GM12873 (cell line): ENCODE measurements around the gene ARGLU1.

Experiments
- TF ChIP-seq, protein P1 (sequence below): IDR thresholded peaks from 2 replicates; pipeline ENCODE4 v1.5.1; 2012; ENCODE audit warnings: low read depth, mild to moderate bottlenecking, moderate library complexity, low read length, control low read depth; ENCODE audit not compliant: insufficient read depth; ENCODE audit errors: missing control alignments

The ARGLU1 gene

DNA sequence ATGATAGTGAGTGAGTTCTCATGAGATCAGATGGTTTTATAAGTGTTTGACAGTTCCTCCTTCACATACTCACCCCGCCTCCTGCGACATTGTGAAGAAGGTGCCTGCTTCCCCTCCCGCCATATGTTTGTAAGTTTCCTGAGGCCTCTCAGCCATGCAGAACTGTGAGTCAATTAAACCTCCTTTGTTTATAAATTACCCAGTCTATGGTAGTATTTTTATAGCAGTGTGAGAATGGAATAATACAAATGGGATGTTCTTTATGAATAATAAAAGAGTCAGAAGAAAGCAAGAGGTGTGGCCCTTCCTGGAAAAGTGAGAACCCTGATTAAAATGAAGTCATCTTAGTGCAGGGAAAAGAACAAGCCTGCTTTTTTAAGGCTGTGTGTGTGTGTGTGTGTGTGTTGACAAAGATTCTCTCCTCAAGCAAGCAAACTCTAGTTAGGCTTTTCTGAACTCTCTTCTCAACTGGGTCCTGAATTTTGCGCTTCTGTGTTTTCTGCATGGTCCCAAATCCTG is 18.8 kb upstream of the ARGLU1 start:
- TF ChIP-seq, protein P1, sequence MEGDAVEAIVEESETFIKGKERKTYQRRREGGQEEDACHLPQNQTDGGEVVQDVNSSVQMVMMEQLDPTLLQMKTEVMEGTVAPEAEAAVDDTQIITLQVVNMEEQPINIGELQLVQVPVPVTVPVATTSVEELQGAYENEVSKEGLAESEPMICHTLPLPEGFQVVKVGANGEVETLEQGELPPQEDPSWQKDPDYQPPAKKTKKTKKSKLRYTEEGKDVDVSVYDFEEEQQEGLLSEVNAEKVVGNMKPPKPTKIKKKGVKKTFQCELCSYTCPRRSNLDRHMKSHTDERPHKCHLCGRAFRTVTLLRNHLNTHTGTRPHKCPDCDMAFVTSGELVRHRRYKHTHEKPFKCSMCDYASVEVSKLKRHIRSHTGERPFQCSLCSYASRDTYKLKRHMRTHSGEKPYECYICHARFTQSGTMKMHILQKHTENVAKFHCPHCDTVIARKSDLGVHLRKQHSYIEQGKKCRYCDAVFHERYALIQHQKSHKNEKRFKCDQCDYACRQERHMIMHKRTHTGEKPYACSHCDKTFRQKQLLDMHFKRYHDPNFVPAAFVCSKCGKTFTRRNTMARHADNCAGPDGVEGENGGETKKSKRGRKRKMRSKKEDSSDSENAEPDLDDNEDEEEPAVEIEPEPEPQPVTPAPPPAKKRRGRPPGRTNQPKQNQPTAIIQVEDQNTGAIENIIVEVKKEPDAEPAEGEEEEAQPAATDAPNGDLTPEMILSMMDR = no peak

DNA sequence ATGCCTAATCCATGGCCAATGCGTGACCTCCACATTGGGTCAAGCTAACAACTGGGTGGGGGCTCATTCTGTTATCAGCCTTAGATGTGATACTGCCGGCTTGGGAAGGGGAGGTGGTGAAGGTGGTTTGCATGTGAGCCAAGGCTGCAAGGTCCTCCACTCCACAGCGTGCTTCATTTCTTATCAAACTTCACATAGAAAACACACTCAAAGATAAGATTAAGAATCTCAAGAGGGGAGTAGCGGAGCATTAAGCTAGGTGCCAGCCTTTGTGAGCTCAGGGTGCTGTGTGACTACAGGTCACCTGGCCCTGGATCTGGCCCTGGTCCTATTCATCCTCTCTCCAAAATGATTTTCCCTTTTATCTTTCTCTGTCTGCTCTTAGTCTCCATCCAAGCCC is 13.3 kb upstream of the ARGLU1 start:
- TF ChIP-seq, protein P1 = no peak

DNA sequence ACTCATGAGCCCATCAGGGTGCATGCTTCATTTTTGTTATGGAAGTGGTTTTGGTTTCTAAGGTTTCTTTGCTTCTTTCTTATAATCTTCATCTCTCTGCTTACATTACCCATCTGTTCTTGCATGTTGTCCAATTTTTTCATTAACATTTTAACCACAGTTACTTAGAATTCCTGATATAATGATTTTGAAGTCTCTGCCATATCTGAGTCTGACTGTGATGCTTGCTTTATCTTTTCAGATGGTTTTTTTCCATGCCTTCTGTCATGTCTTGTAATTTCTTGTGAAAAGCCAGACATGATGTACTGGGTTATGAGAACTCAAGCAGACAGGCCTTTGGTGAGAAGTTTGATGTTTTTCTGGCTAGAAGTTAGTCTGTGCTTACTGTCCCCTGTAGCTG is 8.0 kb upstream of the ARGLU1 start:
- TF ChIP-seq, protein P1 = no peak

DNA sequence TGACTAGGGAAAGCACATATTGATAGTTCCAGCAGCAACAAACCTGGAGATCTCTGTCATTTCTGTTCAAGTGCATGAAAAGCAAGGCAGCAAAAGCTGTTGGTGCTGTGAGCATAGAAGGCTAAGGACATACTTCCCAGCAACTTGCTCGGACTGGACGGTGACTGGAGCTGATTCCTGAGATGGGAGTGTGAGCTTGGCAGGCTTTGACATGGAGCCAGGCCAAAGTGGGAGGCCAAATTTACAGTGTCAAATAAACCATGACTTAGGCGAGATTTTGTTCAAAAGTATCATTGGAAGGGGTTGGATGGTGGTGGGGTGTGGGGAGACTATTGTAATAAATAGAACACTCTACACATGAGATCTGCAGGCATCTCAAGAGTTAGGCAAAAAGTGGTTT is 5.9 kb upstream of the ARGLU1 start:
- TF ChIP-seq, protein P1 = no peak

DNA sequence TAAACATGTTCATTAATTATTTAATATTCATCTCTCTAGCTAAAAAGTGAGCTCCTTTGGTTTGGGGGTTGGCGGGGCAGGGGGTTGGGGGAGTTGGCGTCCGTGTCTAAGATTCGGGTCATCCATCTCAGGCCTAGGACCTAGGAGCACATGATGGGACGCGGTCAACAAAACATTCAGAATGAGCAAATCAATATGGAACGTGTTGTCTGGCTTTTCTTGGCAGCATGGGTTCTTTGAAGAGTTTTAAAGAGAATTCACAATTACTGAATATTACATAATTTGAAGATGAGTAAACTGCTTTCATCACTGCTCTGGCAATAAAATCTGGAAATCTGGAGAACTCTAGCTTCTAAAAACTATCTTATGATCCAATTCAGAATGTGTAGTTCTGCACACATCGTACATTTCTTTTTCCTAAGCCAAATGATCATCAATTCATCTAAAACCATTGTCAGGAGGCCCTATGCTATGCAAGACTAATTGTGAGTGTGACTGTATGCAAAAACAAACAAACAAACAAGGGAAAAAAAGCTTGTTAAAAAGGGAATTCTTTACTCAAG is 5.4 kb upstream of the ARGLU1 start:
- TF ChIP-seq, protein P1 = no peak

DNA sequence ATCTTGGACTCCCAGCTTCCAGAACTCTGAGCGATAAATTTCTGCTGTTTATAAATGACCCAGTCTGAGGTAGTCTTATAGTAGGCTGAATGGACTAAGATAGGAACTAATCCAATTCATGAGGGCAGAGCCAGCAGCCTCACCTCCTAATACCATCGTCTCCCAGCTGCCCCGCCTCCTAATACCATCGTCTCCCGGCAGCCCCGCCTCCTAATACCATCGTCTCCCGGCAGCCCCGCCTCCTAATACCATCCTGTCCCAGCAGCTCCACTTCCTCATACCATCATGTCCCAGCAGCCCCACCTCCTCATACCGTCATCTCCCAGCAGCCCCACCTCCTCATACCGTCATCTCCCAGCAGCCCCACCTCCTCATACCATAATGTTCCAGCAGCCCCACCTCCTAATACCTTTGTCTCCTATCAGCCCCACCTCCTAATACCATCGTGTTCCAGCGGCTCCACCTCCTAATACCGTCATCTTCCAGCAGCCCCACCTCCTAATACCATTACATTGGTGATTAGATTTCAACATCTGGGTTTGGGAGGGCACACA is 2.4 kb upstream of the ARGLU1 start:
- TF ChIP-seq, protein P1 = no peak

DNA sequence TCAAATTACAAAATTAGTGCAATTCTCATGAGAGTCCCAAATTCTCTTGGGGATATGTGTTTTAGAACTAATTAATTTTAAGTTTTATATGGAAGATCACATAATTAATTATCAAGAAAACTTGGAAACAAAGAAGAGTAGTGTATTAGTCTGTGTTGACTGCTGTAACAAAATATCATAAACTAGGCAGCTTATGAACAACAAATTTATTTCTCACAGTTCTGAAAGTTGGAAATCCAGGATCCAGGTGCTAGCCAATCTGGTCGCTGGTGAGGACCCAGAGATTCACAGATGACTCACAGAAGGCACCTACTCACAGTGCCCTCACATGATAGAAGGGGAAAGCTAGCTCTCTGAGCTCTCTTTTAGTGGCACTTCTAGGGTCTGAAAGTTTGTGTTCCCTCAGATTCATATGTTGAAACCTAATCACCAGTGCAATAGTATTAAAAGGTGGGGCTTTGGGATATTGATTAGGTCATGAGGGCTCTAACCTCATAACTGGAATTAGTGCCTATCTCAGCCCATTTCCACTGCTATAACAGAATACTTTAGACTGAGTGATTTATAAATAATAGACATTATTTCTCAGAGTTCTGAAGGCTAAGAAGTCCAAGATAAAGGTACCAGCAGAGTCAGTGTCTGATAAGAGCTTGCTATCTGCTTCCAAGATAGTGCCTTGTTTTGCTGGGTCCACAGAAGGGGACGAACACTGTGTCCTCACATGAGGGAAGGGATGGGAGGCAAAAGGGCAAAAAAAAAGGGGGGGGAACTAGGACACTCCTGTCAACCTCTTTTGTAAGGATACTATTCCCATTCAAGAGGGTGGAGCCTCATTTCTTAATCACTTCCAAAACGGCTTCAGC is 1.5 kb upstream of the ARGLU1 start:
- TF ChIP-seq, protein P1 = no peak
